ENCODE measurements around the gene ERI3.

ERI3 gene

GRCh38 chr1:44361478-44361877 lies 6.4 kb upstream of the ERI3 start:
- Mint-ChIP-seq H3K27ac (no peak overlapping the region), H3K4me3 (no peak overlapping the region), H3K9me3 (no peaks in the 10 kb centered on the region), H3K4me1 (no peaks in the 10 kb centered on the region), H3K27me3 (peaks cover 11% of the 10 kb centered on the region), H3K36me3 (no peaks in the 10 kb centered on the region)
- CTCF ChIA-PET = interaction anchor here (0.7 kb wide), 1 partner anchor 25 kb away, joined by 3 read pairs; no protein-coding TSS in a partner anchor
- no peak for DNase-seq

- no peak for DNase-seq
- CTCF ChIA-PET = interaction anchor here (0.5 to 1.7 kb wide), 2 partner anchors 12 to 236 kb away, joined by 3 to 4 read pairs; no protein-coding TSS in a partner anchor
- Mint-ChIP-seq H3K4me1 (peaks cover 11% of the 10 kb centered on the region), H3K9me3 (no peaks in the 10 kb centered on the region), H3K27me3 (peaks cover 7% of the 10 kb centered on the region), H3K36me3 (no peaks in the 10 kb centered on the region), H3K4me3 (no peak overlapping the region), H3K27ac (no peak overlapping the region)
Measured at GRCh38 chr1:44359234-44359935, 4.3 kb upstream of the ERI3 start.

GRCh38 chr1:44357710-44358109 lies 2.7 kb upstream of the ERI3 start:
- Mint-ChIP-seq H3K4me3 (no peak overlapping the region), H3K27ac (no peak overlapping the region), H3K9me3 (no peaks in the 10 kb centered on the region), H3K27me3 (peaks cover 5% of the 10 kb centered on the region), H3K4me1 (peaks cover 28% of the 10 kb centered on the region), H3K36me3 (no peaks in the 10 kb centered on the region)
- CTCF ChIA-PET = no interaction called here
- DNase-seq = no peak

GRCh38 chr1:44355582-44356305 lies 687 bp upstream of the ERI3 start:
- no peak for DNase-seq
- CTCF ChIA-PET = interaction anchor here (0.6 kb wide), 1 partner anchor 50 kb away, joined by 3 read pairs; no protein-coding TSS in a partner anchor
- Mint-ChIP-seq H3K4me1 (peaks cover 31% of the 10 kb centered on the region), H3K27ac (peak overlapping the region; percentile 81), H3K27me3 (peaks cover 5% of the 10 kb centered on the region), H3K4me3 (peak overlapping the region; percentile 85), H3K9me3 (no peaks in the 10 kb centered on the region), H3K36me3 (no peaks in the 10 kb centered on the region)

- H3K4me3 Mint-ChIP-seq = peak overlapping the region; percentile 85
- H3K4me1 Mint-ChIP-seq = peaks cover 31% of the 10 kb centered on the region
- DNase-seq = no peak
- peak overlapping the region; percentile 64 for H3K27ac Mint-ChIP-seq
- H3K36me3 Mint-ChIP-seq = no peaks in the 10 kb centered on the region
- CTCF ChIA-PET = interaction anchor here (1.4 to 1.9 kb wide), 4 partner anchors 9 to 241 kb away, joined by 3 to 5 read pairs (median 4); no protein-coding TSS in a partner anchor
- H3K9me3 Mint-ChIP-seq = no peaks in the 10 kb centered on the region
- H3K27me3 Mint-ChIP-seq = no peaks in the 10 kb centered on the region
Measured at GRCh38 chr1:44354268-44354839, 703 bp downstream of the ERI3 start.

- Mint-ChIP-seq H3K27me3 (no peaks in the 10 kb centered on the region), H3K4me3 (peak overlapping the region; percentile 85), H3K27ac (no peak overlapping the region), H3K4me1 (peaks cover 31% of the 10 kb centered on the region), H3K9me3 (no peaks in the 10 kb centered on the region), H3K36me3 (no peaks in the 10 kb centered on the region)
- DNase-seq = no peak
- CTCF ChIA-PET = interaction anchor here (1.4 to 1.9 kb wide), 4 partner anchors 10 to 241 kb away, joined by 3 to 5 read pairs (median 4); no protein-coding TSS in a partner anchor
Measured at GRCh38 chr1:44353604-44354003, 1.5 kb downstream of the ERI3 start.

GRCh38 chr1:44351289-44351688 lies 3.8 kb downstream of the ERI3 start:
- H3K27ac Mint-ChIP-seq = no peak overlapping the region
- CTCF ChIA-PET = no interaction called here
- H3K4me1 Mint-ChIP-seq = peaks cover 31% of the 10 kb centered on the region
- H3K36me3 Mint-ChIP-seq = no peaks in the 10 kb centered on the region
- no peaks in the 10 kb centered on the region for H3K27me3 Mint-ChIP-seq
- H3K4me3 Mint-ChIP-seq = no peak overlapping the region
- DNase-seq = no peak
- H3K9me3 Mint-ChIP-seq = no peaks in the 10 kb centered on the region

- CTCF ChIA-PET = interaction anchor here (1.0 kb wide), 1 partner anchor 30 kb away, joined by 4 read pairs; no protein-coding TSS in a partner anchor
- Mint-ChIP-seq H3K9me3 (no peaks in the 10 kb centered on the region), H3K4me3 (no peak overlapping the region), H3K27ac (no peak overlapping the region), H3K4me1 (peaks cover 6% of the 10 kb centered on the region), H3K36me3 (no peaks in the 10 kb centered on the region), H3K27me3 (no peaks in the 10 kb centered on the region)
- DNase-seq = no peak
Measured at GRCh38 chr1:44348061-44348485, 7.0 kb downstream of the ERI3 start.

GRCh38 chr1:44347280-44347679 lies 7.8 kb downstream of the ERI3 start:
- Mint-ChIP-seq H3K27me3 (no peaks in the 10 kb centered on the region), H3K4me3 (no peak overlapping the region), H3K9me3 (no peaks in the 10 kb centered on the region), H3K27ac (no peak overlapping the region), H3K36me3 (no peaks in the 10 kb centered on the region), H3K4me1 (no peaks in the 10 kb centered on the region)
- DNase-seq = no peak
- CTCF ChIA-PET = no interaction called here

GRCh38 chr1:44346878-44347277 lies 8.2 kb downstream of the ERI3 start:
- H3K4me1 Mint-ChIP-seq = no peaks in the 10 kb centered on the region
- no peak for DNase-seq
- no peaks in the 10 kb centered on the region for H3K27me3 Mint-ChIP-seq
- H3K4me3 Mint-ChIP-seq = no peak overlapping the region
- H3K27ac Mint-ChIP-seq = no peak overlapping the region
- H3K36me3 Mint-ChIP-seq = no peaks in the 10 kb centered on the region
- no peaks in the 10 kb centered on the region for H3K9me3 Mint-ChIP-seq
- CTCF ChIA-PET = interaction anchor here (1.1 kb wide), 1 partner anchor 13 kb away, joined by 4 read pairs; no protein-coding TSS in a partner anchor

GRCh38 chr1:44346184-44346583 lies 8.9 kb downstream of the ERI3 start:
- no peaks in the 10 kb centered on the region for H3K9me3 Mint-ChIP-seq
- CTCF ChIA-PET = interaction anchor here (0.7 to 1.1 kb wide), 2 partner anchors 14 to 26 kb away, joined by 3 to 4 read pairs; no protein-coding TSS in a partner anchor
- H3K36me3 Mint-ChIP-seq = no peaks in the 10 kb centered on the region
- no peak for DNase-seq
- no peaks in the 10 kb centered on the region for H3K4me1 Mint-ChIP-seq
- H3K27ac Mint-ChIP-seq = no peak overlapping the region
- H3K27me3 Mint-ChIP-seq = no peaks in the 10 kb centered on the region
- H3K4me3 Mint-ChIP-seq = no peak overlapping the region

GRCh38 chr1:44345187-44345775 lies 9.8 kb downstream of the ERI3 start:
- H3K36me3 Mint-ChIP-seq = no peaks in the 10 kb centered on the region
- H3K27me3 Mint-ChIP-seq = no peaks in the 10 kb centered on the region
- no peaks in the 10 kb centered on the region for H3K9me3 Mint-ChIP-seq
- no peak overlapping the region for H3K27ac Mint-ChIP-seq
- no peak for DNase-seq
- H3K4me1 Mint-ChIP-seq = no peaks in the 10 kb centered on the region
- H3K4me3 Mint-ChIP-seq = no peak overlapping the region
- CTCF ChIA-PET = no interaction called here

GRCh38 chr1:44339731-44340130 lies 15.3 kb downstream of the ERI3 start:
- Mint-ChIP-seq H3K4me3 (no peak overlapping the region), H3K36me3 (peaks cover 15% of the 10 kb centered on the region), H3K27ac (no peak overlapping the region), H3K4me1 (no peaks in the 10 kb centered on the region), H3K9me3 (no peaks in the 10 kb centered on the region), H3K27me3 (no peaks in the 10 kb centered on the region)
- DNase-seq = no peak
- CTCF ChIA-PET = no interaction called here

- CTCF ChIA-PET = interaction anchor here (1.1 kb wide), 1 partner anchor 121 kb away, joined by 3 read pairs; no protein-coding TSS in a partner anchor
- H3K27ac Mint-ChIP-seq = no peak overlapping the region
- no peaks in the 10 kb centered on the region for H3K9me3 Mint-ChIP-seq
- H3K4me3 Mint-ChIP-seq = no peak overlapping the region
- no peaks in the 10 kb centered on the region for H3K27me3 Mint-ChIP-seq
- DNase-seq = no peak
- no peaks in the 10 kb centered on the region for H3K4me1 Mint-ChIP-seq
- H3K36me3 Mint-ChIP-seq = peaks cover 18% of the 10 kb centered on the region
Measured at GRCh38 chr1:44338136-44338535, 16.9 kb downstream of the ERI3 start.

Measured in activated naive CD4-positive, alpha-beta T cell treated with anti-CD3 and anti-CD28 coated beads, Interleukin-2, amount 10 ng/mL, durations not matched to agents 7 days and 5 days (primary cell).